Naive thymus-derived CD4-positive, alpha-beta T cell (primary cell): ENCODE data around the gene SIGLEC11. TPM values are rescaled to one million over a fixed set of nuclear protein-coding genes. Genes with fewer than 3 reads are reported as not detected.
"Not testable (repeated sequence)": the region's sequence is repeated elsewhere in the genome, so short reads cannot be mapped to it uniquely, and the experiment has no call there.

ENCODE experiments used
- ATAC-seq: fragments of 150-1000 bp; cut with Tn5 transposase; 2 replicates; pipeline ENCODE4 v1.10.0; 2021; ENCODE audit warnings: mild to moderate bottlenecking, moderate library complexity
- CTCF ChIA-PET: fragments of 350-600 bp; sonication (Branson Sonifier 250); formaldehyde crosslinking; loops from one replicate; lab custom pipeline; 2021; ENCODE audit warnings: antibody characterized with exemption; lab: Charles Lee
- POLR2A ChIA-PET: fragments of 350-600 bp; sonication (Branson Sonifier 250); formaldehyde crosslinking; loops from one replicate; lab custom pipeline; 2021; ENCODE audit warnings: antibody characterized with exemption, inconsistent platforms; lab: Charles Lee
- DNase-seq, 9 donors: peaks; one replicate each; pipeline versions ENCODE4 v3.0.0 to v3.0.0-alpha.2; 2020 to 2022; ENCODE audit warnings: mixed read lengths in 1 of 9
- H3K27ac ChIP-seq: one replicate; pipeline ENCODE4 v1.7.0; 2013; ENCODE audit warnings: mild to moderate bottlenecking, low read depth, low read length, moderate library complexity
- H3K27me3 ChIP-seq, 2 donors: one replicate each; pipeline ENCODE4 v1.7.0; 2013; ENCODE audit warnings: low read length in 2 of 2, mild to moderate bottlenecking in 2 of 2, moderate library complexity in 2 of 2; ENCODE audit not compliant: control insufficient read depth in 2 of 2, insufficient read depth in 2 of 2
- H3K36me3 ChIP-seq, 3 experiments: 1 replicate in 2 of 3; 2 replicates in 1 of 3; pipeline ENCODE4 v1.7.0; 2013; ENCODE audit warnings: low read length in 3 of 3, mild to moderate bottlenecking in 3 of 3, moderate library complexity in 1 of 3; ENCODE audit not compliant: insufficient read depth in 3 of 3, control insufficient read depth in 2 of 3
- H3K4me1 ChIP-seq, 2 donors: one replicate each; pipeline ENCODE4 v1.7.0; 2013; ENCODE audit warnings: low read length in 2 of 2, mild to moderate bottlenecking in 2 of 2, moderate library complexity in 1 of 2; ENCODE audit not compliant: control insufficient read depth in 2 of 2, insufficient read depth in 2 of 2
- H3K4me3 ChIP-seq: 2 replicates; pipeline ENCODE4 v1.7.0; 2013; ENCODE audit warnings: mild to moderate bottlenecking, low read length
- H3K9me3 ChIP-seq, 3 experiments: 1 replicate in 2 of 3; 2 replicates in 1 of 3; pipeline ENCODE4 v1.7.0; 2013; ENCODE audit warnings: low read length in 3 of 3; ENCODE audit not compliant: control insufficient read depth in 2 of 3
- H3K27ac Mint-ChIP-seq, 9 donors: one replicate each; pipeline ENCODE4 v1.8.0; 2020 to 2022; ENCODE audit warnings: mixed read lengths in 9 of 9, mild to moderate bottlenecking in 8 of 9, moderate library complexity in 5 of 9, inconsistent platforms in 2 of 9
- H3K27me3 Mint-ChIP-seq, 5 donors: one replicate each; pipeline ENCODE4 v1.8.0; 2021 to 2022; ENCODE audit warnings: mixed read lengths in 5 of 5, mild to moderate bottlenecking in 1 of 5
- H3K36me3 Mint-ChIP-seq, 5 donors: one replicate each; pipeline ENCODE4 v1.8.0; 2020 to 2022; ENCODE audit warnings: mixed read lengths in 5 of 5, mild to moderate bottlenecking in 3 of 5, inconsistent platforms in 1 of 5
- H3K4me1 Mint-ChIP-seq, 7 donors: one replicate each; pipeline ENCODE4 v1.8.0; 2020 to 2022; ENCODE audit warnings: mixed read lengths in 7 of 7, mild to moderate bottlenecking in 3 of 7, inconsistent platforms in 1 of 7
- H3K4me3 Mint-ChIP-seq, 10 donors: one replicate each; pipeline ENCODE4 v1.8.0; 2020 to 2022; ENCODE audit warnings: mild to moderate bottlenecking in 10 of 10, mixed read lengths in 10 of 10, moderate library complexity in 6 of 10, inconsistent platforms in 2 of 10
- H3K9me3 Mint-ChIP-seq, 11 donors: one replicate each; pipeline ENCODE4 v1.8.0; 2020 to 2022; ENCODE audit warnings: mixed read lengths in 11 of 11, mild to moderate bottlenecking in 4 of 11, inconsistent platforms in 1 of 11, moderate library complexity in 1 of 11
- intact Hi-C, 2 donors: fragments of 100-400 bp; cut with micrococcal nuclease; formaldehyde crosslinking; loops; one replicate each; pipeline ENCODE4 v1.15.1; 2023
- polyA plus RNA-seq, 2 donors: library from polyadenylated mRNA; unstranded; fragments of 300-500 nt; fragmentation: Illumina TruSeq; gene quantifications; one replicate each; pipeline ENCODE4 v1.2.3, GENCODE V29; 2021
- total RNA-seq, 6 experiments: library from RNA in 5 of 6; stranded (reverse) in 5 of 6; gene quantifications; 1 replicate in 5 of 6; 2 replicates in 1 of 6; pipeline ENCODE4 v1.2.3 and lab custom pipeline; 2021 to 2026

SIGLEC11 gene
- total and polyA plus RNA-seq, 7 experiments from 2014 or later = 0.14 to 1.3 (median 0.39) TPM; not detected in 3

DNA sequence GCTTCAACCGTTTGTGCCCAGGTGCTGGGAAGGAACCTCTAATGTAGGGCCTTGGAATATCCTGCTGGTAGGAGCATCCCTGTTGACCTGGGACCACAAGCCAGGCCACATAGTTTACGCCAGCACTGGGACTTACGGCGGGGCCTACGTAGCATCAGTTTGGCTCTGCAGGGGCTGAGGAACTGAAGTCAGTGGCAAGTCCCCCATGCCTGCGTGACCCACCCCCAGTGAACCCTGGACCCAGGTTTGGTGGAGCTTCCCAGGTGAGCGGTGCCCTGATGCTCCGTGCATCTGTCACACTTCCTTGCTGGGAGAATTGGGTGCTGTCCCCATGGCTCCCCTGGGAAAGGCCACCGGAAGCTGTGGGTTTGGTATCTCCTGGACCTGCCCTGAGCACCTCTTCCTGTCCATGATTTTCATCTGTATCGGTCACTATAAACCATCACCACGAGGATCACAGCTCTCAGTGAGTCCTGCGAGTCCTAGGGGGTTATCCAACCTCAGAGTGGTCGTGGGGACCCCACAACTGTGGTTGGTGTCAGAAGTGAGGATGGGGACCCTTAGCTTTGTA is 9.9 kb downstream of the SIGLEC11 start:
- Mint-ChIP-seq H3K27me3 (peaks cover 5 to 38% (median 15%) of the 10 kb centered on the region in 5 donors), H3K27ac (no peak overlapping the region), H3K4me3 (no peak overlapping the region), H3K36me3 (no peaks in the 10 kb centered on the region), H3K9me3 (peaks cover 0 to 2% (median 0%) of the 10 kb centered on the region in 11 donors), H3K4me1 (peaks cover 0 to 12% (median 8%) of the 10 kb centered on the region in 7 donors)
- H3K27ac ChIP-seq = no peak overlapping the region
- ChIA-PET CTCF (no interaction called here), POLR2A (no interaction called here)
- no peaks in the 10 kb centered on the region for H3K9me3 ChIP-seq
- H3K27me3 ChIP-seq = no peaks in the 10 kb centered on the region
- intact Hi-C loops = no loop called here
- H3K4me1 ChIP-seq = no peaks in the 10 kb centered on the region
- H3K4me3 ChIP-seq = no peak overlapping the region
- ATAC-seq (no peak), DNase-seq (no peak)
- H3K36me3 ChIP-seq = no peaks in the 10 kb centered on the region

DNA sequence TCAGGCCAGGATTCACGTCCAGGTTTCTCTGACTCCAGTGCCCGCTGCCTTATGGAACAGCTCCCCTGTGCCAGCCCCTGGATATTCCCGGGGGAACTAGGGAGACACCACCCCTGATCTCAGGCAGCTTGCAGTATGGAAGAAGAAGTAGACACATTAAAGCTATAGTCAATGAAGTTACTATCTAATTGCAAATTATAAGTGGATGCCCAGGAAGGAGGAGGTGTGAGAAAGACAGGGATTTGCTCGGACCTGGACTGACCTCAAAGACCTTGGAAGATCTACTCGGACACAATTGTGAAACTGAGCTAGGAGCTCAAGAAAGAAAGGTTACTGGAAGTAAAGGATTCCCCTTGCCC is 10.4 kb downstream of the SIGLEC11 start:
- Histone ChIP-seq H3K4me3 (no peak overlapping the region), H3K27me3 (no peaks in the 10 kb centered on the region), H3K27ac (no peak overlapping the region), H3K4me1 (no peaks in the 10 kb centered on the region), H3K36me3 (no peaks in the 10 kb centered on the region), H3K9me3 (no peaks in the 10 kb centered on the region)
- no peak for DNase-seq
- Mint-ChIP-seq H3K36me3 (no peaks in the 10 kb centered on the region), H3K27me3 (peaks cover 5 to 38% (median 15%) of the 10 kb centered on the region in 5 donors), H3K4me1 (peaks cover 0 to 12% (median 8%) of the 10 kb centered on the region in 7 donors), H3K4me3 (no peak overlapping the region), H3K9me3 (peaks cover 0 to 2% (median 0%) of the 10 kb centered on the region in 11 donors), H3K27ac (no peak overlapping the region)
- POLR2A ChIA-PET = no interaction called here
- intact Hi-C loops = no loop called here
- ATAC-seq = no peak
- CTCF ChIA-PET = interaction anchor here (0.8 kb wide), 1 partner anchor 13 kb away, joined by 5 read pairs; no protein-coding TSS in a partner anchor

DNA sequence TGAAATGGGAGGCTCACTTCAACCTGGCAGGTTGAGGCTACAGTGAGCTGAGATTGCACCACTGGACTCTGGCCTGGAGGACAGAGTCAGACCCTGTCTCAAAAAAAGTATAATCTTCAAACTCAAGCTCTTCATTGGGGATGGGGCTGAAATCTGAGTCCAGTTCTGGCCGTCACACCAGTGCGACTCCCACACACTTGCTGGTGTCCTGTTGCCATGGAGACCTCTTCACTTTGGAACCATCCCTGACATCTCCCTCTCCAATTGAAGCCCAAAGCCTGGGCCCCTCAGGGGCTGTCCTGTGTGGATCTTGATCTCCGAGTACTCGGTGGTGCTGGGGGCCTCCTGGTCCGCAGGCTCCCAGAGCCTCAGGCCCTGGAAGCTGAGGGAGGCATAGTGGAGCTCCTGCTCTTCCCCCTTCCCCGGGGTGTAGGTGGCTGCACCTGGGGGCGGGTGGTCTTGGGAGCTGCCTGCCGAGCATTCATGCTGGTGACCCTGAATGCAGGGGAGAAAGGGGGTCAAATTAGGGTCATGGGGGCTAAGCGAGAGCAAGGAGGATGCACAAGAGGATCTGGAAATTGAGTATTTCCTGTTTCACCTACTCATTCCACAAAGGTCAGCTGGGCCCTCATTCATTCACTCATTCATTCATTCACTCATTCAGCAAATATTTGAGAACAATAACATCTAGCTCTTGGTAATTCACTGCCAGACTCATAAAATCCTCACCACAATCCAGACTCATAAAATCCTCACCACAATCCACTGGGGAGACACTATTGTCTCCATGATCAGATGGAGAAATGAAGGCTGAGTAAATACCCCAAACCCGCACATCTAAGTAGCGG is 11.0 kb downstream of the SIGLEC11 start:
- Mint-ChIP-seq H3K4me3 (no peak overlapping the region), H3K27ac (no peak overlapping the region), H3K9me3 (peaks cover 0 to 3% (median 0%) of the 10 kb centered on the region in 11 donors), H3K27me3 (peaks cover 10 to 33% (median 17%) of the 10 kb centered on the region in 5 donors), H3K4me1 (peaks cover 0 to 12% (median 8%) of the 10 kb centered on the region in 7 donors), H3K36me3 (peaks cover 0 to 5% (median 0%) of the 10 kb centered on the region in 5 donors)
- intact Hi-C loops = no loop called here
- ATAC-seq (no peak), DNase-seq (no peak)
- H3K9me3 ChIP-seq = no peaks in the 10 kb centered on the region
- H3K4me1 ChIP-seq = no peaks in the 10 kb centered on the region
- no peak overlapping the region for H3K4me3 ChIP-seq
- ChIA-PET POLR2A (interaction anchor here (0.5 kb wide), 1 partner anchor 681 kb away, joined by 3 read pairs; no protein-coding TSS in a partner anchor), CTCF (interaction anchor here (0.6 to 0.8 kb wide), 2 partner anchors 12 to 106 kb away, joined by 3 to 5 read pairs; no protein-coding TSS in a partner anchor)
- no peaks in the 10 kb centered on the region for H3K36me3 ChIP-seq
- no peak overlapping the region for H3K27ac ChIP-seq
- no peaks in the 10 kb centered on the region for H3K27me3 ChIP-seq

DNA sequence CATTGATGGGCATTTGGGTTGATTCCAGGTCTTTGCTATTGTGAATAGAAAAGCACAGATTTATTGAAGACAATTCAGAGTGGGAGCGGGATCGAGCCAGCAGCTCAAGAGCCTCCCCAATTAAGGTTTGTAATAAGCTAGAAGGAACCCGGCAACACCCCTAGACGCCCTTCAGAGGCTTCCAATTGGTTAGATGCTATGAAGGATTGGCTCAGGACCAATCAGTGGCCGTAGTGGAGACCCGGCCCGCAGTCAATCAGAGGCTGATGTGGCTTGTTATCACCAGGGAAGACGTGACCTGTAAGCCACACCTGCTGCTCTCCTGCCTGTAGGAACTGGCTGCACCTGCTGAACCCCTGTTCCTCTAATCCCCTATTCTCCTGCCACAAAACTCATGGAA is 14.6 kb downstream of the SIGLEC11 start:
- Mint-ChIP-seq H3K9me3 (peaks cover 0 to 3% (median 0%) of the 10 kb centered on the region in 11 donors), H3K36me3 (peaks cover 0 to 5% (median 0%) of the 10 kb centered on the region in 5 donors), H3K27ac (no peak overlapping the region), H3K4me3 (no peak overlapping the region), H3K27me3 (peaks cover 9 to 20% (median 11%) of the 10 kb centered on the region in 5 donors), H3K4me1 (peaks cover 0 to 2% (median 0%) of the 10 kb centered on the region in 7 donors)
- ChIA-PET POLR2A (no interaction called here), CTCF (no interaction called here)
- H3K27ac ChIP-seq = no peak overlapping the region
- no peak for DNase-seq
- no peak overlapping the region for H3K4me3 ChIP-seq
- ATAC-seq = no peak
- no peaks in the 10 kb centered on the region for H3K27me3 ChIP-seq
- intact Hi-C loops = no loop called here
- no peaks in the 10 kb centered on the region for H3K36me3 ChIP-seq
- H3K4me1 ChIP-seq = no peaks in the 10 kb centered on the region
- no peaks in the 10 kb centered on the region for H3K9me3 ChIP-seq

DNA sequence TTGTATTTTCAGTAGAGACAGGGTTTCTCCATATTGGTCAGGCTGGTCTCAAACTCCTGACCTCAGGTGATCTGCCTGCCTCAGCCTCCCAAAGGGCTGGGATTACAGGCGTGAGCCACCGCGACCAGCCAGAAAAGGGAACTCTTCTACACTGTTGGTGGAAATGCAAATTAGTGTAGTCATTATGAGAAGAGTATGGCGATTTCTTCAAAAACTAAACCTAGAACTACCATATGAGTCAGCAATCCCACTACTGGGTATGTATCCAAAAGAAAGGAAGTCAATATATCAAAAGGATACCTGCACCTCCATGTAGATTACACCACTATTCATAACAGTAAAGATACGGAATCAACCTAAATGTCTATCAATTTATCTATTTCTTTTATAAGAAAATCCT is 16.4 kb downstream of the SIGLEC11 start:
- CTCF ChIA-PET, H3K9me3 ChIP-seq, H3K27me3 ChIP-seq, H3K4me3 Mint-ChIP-seq, H3K9me3 Mint-ChIP-seq, H3K27ac ChIP-seq, H3K4me1 Mint-ChIP-seq, POLR2A ChIA-PET, H3K36me3 Mint-ChIP-seq, H3K4me3 ChIP-seq, intact Hi-C loops, DNase-seq, H3K36me3 ChIP-seq, H3K27ac Mint-ChIP-seq, H3K4me1 ChIP-seq: not testable (repeated sequence)
- ATAC-seq = peak; percentile 64
- peaks cover 0 to 11% (median 9%) of the 10 kb centered on the region in 5 donors for H3K27me3 Mint-ChIP-seq

DNA sequence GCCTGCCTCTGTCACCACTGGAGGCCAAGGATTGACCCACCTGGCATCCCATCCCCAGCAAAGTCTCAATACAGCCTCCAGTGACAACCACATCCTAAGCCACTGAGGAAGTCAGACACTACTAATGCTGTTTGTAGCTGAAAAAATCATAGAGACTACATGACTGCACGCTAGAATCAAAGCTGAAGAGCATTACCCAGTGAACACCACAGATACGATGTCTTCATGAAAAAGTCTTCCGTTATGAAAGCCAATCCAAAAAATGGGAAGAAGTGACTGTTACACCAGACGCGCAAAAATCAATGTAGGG is 20.5 kb downstream of the SIGLEC11 start:
- Histone ChIP-seq H3K27me3 (no peaks in the 10 kb centered on the region), H3K4me1 (peaks cover 6% of the 10 kb centered on the region in 2 donors), H3K27ac (no peak overlapping the region), H3K36me3 (no peaks in the 10 kb centered on the region), H3K9me3 (no peaks in the 10 kb centered on the region), H3K4me3 (no peak overlapping the region)
- ATAC-seq (no peak), DNase-seq (no peak)
- Mint-ChIP-seq H3K27me3 (peaks cover 0 to 18% (median 7%) of the 10 kb centered on the region in 5 donors), H3K36me3 (peaks cover 0 to 4% (median 0%) of the 10 kb centered on the region in 5 donors), H3K9me3 (peaks cover 0 to 1% (median 0%) of the 10 kb centered on the region in 11 donors), H3K4me3 (peak overlapping the region in 3 of 10 donors; percentile 26 to 56 (median 29)), H3K27ac (peak overlapping the region in 1 of 9 donors; percentile 63), H3K4me1 (peaks cover 6 to 16% (median 9%) of the 10 kb centered on the region in 7 donors)
- intact Hi-C loops = no loop called here
- CTCF ChIA-PET = no interaction called here
- POLR2A ChIA-PET = no interaction called here
